IPS DF 19.7 (cell line): ENCODE measurements around the gene CATSPERB.
"Not testable (repeated sequence)": the region's sequence is repeated elsewhere in the genome, so short reads cannot be mapped to it uniquely, and the experiment has no call there.

ENCODE experiments used
- DNase-seq: peaks from one replicate; pipeline ENCODE4 v3.0.0-alpha.2; 2013; ENCODE audit warnings: low read depth, low spot score

Gene CATSPERB

DNA sequence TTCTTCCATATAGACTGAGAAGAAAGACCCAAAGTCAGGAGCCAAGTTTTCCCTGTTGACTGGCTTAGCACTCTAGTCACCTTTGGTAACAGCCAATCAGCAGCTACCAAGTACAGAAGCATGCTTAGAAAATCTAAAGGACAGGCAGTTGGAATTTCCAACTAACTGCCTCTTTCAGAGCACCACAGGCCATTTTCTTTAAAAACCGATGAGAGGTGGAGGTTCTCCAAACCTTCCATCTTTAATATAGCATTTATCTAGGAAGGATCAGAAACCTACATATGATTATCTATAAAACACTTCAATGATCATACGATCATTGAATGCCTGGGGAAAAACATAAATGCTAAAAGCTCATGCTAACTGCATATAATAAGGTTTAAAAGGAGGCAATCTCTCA is at the start of gene CATSPERB:
Gene CATSPERB (minus strand): TSS at position 101 of the 400 bp plus-strand sequence. CDS start 2,607 bp downstream, outside the sequence.
- DNase-seq = no peak

DNA sequence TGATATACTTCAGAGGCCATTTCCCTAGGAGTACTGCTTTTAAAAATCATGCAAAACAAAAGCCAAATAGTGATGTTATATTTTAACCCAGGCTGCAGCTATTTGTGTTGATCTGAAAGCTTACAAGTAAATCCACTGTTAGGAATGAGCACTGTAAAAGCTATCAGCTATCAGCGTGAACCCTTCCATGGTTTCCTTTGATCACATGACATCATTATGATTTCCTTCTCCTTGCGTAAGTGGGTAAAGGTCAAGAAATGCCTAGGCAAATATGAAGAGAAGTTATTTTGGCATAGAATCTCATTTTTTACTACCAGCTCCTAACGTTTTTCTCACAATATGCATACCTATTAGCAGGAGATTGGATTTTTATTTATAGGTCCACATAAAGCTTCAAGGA is 48.6 kb upstream of the CATSPERB start:
- DNase-seq = no peak

- DNase-seq = no peak
These were observed 46.3 kb upstream of the CATSPERB start for GRCh38 chr14:91778217-91778616.

DNA sequence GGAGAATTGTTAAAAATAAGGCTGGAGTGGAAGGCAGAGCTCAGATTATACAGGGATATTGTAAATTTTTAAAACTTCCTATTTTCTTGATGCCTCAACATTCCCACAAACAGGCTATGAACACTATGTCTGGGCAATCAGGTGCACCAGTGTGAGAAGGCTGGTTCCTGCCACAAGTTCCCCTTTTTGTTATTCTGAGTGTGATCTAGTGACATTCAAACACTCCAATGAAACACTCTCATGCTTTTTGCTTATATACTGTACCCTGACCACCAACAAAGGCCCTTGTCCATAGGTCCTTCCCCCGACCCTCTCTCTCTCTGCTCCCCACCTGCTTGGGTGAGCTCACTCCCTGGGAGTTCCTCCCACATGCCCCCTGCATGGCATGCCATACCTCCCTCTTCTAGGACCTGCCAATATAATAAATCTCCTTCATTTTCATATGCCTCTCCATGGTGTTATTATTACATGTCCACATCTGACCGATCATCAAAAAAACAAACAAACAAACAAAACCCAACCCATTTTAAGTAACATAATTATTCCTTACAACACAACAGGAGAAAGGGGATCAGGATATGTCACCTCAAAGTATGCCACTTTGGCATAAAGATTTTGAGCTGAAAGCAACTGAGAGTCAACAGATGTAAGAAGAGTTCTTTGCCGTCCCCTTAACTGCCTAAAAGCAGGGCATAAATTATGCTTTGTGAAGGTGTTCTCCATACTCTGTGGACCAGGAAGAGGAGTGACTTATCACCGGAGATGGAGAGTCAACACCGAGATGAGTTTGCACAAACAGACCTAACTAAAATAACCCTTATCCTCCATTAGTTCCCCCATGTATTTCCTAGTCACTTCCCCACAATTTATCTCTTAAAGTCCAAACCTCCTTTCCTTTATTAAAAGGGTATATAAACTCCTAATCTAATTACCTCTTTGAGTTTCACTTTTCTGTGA is 42.5 kb upstream of the CATSPERB start:
- DNase-seq = no peak

- no peak for DNase-seq
These were observed 38.3 kb upstream of the CATSPERB start for GRCh38 chr14:91770185-91770584.

DNA sequence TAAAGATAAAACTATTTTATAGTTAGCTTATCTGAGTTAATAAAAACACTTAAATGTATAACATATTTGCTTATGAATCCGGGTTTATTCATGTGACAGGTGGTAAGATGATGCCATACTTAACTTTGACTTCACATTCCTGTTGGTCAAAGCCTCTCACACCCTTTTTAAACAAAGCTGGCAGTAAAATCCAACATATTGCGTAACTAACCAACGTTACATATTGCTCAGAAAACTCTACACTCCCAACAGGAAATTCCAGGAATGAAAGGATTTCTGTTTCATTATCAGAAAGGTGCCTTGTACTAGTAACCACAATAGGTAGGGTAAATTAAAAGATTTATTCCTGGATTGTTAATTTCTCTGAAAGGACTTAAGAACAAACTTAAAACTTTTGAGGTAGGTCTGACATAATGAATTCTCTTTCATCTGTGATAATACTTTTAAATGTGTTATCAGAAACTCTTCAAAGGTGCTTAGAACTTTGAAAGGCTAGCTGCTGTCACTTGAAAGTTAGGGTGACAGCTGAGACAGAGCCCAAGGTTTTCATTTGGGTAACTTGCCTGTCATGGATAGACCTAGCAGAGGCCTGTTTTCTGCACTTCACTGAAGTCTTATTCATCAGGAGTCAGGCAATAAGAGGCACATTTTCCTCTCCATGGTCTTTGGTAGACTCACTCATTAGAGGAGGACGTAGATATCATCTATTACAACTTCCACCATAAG is 23.8 kb upstream of the CATSPERB start:
- no peak for DNase-seq

DNA sequence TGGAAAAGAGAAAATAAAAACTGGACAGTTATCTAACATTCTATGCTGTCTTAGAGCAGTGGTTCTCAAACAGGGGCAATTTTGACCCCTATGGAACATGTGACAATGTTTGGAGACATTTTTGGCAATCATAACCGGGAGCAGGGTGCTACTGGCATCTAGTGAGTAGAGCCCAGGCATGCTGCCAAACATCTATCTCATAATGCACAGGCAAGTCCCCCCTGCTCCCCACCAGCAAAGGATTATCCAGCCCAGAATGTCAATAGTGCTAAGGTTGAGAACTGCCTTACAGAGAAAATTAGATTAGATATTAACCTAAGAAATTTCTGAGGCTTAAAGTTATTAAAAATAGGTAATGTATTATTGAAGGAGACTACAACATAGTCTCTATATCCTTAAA is 22.9 kb upstream of the CATSPERB start:
- DNase-seq = no peak

DNA sequence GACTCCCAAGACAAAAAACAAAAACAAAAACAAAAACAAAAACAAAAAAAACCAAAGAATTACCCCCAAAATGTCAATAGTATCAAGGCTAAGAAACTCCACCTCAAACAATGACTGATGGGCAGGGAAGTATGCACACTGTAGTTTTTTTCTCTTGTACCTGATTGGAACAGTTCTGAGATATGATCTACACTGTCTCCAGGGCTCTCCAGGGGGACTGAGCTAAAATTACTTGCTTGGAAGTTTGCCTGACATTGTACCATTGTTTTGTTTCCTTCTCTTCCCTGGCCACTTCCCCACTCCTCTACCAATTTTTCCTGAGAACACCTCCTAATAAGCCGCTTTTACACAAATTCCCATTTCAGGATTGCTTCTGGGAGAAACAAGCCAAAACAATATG is 22.3 kb upstream of the CATSPERB start:
- DNase-seq = no peak

DNA sequence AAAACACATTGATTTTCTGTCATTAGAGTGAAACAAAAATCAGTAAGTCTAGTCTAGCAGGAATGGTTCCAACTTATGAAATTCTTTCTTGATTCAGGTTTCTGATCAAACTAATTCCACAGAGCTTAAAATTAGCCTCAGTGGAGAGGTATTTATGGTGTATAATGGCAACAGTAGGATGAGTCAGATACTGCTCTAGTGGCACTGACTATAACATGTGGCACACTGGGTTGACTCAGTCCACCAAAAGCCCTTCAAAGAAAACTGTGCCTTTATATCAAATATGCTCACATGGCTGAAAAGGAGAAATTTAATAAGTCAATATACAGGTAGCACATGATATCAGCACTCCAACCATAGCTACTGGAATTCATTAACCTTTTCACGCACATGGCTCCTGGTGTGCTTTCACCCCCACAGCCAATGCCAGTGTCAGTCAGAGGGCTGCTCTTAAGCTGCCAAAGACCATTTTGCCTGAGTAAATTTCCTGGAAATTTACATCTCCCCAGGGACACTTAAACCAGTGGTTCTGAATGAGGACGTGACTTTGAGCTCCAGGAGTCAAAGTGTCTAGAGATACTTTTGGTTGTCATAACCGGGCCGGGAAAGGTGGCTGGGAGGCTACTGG is 21.7 kb upstream of the CATSPERB start:
- no peak for DNase-seq

GRCh38 chr14:91752961-91753360 is 21.1 kb upstream of the CATSPERB start:
- DNase-seq = no peak

GRCh38 chr14:91751719-91752118 is 19.8 kb upstream of the CATSPERB start:
- no peak for DNase-seq

DNA sequence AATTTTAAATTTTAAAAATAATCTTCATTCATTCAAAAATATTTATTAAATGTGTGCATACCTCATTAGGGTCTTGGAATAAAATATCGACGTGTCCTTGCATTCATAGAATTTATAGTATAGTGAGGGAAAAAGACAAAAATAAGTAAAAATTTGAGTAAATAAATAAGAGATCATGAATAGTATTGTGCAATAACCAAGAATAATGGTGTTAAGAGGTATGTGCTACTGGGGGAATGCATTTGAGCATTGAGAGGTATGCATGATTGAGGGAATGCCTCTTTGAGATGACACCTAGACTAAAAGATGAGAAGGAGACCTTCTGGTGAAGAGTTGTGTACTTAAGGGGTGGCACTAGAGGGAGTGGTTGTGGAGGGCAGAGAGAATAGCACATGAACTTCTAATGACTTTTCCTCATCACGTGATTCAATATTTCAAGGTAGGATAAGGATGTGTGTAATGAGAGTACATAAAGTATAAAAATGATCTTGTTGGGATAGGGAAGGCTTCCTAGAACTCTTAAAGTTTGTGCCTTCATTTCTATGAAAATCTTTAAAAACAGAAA is 18.8 kb upstream of the CATSPERB start:
- no peak for DNase-seq

DNA sequence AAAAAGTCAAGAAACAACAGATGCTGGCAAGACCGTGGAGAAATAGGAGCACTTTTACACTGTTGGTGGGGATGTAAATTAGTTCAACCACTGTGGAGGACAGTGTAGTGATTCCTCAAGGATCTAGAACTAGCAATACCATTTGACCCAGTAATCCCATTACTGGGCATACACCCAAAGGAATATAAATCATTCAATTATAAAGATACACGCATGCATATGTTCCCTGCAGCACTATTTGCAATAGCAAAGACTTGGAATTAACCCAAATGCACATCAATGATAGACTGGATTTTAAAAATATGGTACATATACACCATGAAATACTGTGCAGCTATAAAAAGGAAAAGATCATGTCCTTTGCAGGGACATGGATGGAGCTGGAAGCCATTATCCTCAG is 18.0 kb upstream of the CATSPERB start:
- DNase-seq = no peak

- no peak for DNase-seq
These were observed 16.2 kb upstream of the CATSPERB start for GRCh38 chr14:91748049-91748448.

GRCh38 chr14:91745344-91745743 is 13.5 kb upstream of the CATSPERB start:
- no peak for DNase-seq

DNA sequence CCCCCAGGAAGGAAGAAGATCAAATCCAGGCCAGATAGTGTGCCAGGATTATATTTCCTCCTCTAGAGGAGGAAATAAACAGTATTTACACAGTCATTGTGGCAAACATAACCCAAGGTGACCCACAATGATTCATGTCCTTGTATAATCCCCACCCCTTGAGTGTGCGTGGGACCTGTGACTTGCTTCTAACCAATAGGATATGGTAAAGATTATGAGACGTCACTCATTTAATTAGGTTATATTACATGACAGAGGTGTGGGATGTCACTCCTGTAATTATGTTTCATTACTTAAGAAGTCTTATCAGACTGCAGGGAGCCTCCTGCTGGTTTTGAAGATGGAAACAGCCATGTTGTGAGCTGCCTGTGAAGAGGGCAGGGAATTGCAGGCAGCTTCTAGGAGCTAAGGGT is 12.2 kb upstream of the CATSPERB start:
- no peak for DNase-seq

DNA sequence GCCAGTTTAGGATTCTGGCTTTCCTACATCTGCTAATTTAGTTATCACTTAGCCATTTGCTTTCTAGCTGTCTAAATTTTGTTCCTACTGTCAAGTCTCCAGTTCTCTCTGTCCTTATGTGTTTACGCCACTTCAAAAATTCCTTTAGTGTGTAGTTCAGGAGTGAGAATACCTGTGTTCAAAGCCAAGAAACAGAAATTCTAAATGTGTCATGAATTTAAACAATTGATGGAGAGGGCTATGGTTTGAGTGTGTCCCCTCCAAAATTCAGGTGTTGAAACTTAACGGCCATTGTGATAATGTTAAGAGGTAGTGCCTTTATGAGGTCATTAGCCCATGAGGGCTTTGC is 11.4 kb upstream of the CATSPERB start:
- no peak for DNase-seq

- DNase-seq = no peak
These were observed 10.9 kb upstream of the CATSPERB start for GRCh38 chr14:91742621-91743304.

GRCh38 chr14:91739867-91740266 is 8.0 kb upstream of the CATSPERB start:
- not testable (repeated sequence) for DNase-seq

DNA sequence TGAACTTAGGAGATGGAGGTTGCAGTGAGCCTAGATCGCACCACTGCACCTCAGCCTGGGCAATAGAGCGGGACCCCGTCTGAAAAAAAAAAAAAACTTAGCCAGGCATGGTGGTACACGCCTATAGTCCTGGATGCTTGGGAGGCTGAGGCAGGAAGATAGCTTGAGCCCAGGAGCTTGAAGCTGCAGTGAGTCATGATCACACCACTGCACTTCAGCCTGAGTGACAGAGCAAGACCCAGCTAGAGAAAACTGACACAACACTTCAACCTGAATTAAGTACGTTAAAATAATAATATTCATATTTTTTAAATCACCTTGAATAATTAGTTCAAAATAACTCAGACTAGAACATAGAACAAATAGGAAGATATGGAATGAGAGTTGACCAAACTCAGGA is 5.7 kb upstream of the CATSPERB start:
- no peak for DNase-seq

- DNase-seq = no peak
These were observed 1.1 kb upstream of the CATSPERB start for GRCh38 chr14:91732859-91733477.
